HCT116 (cell line): Measurements from ENCODE around the gene SH3TC1. TPM values are rescaled to one million over a fixed set of nuclear protein-coding genes. Genes with fewer than 3 reads are reported as not detected.

ENCODE experiments used
- ATAC-seq: fragments of 200-7000 bp; cut with Tn5 transposase; 2 replicates; pipeline ENCODE4 v1.9.1; 2020; ENCODE audit warnings: mild to moderate bottlenecking, moderate library complexity
- BruUV-seq: library from RNA; stranded (reverse); fragments of 400-500 nt; replicated peaks from 2 replicates; lab custom pipeline; 2021; lab: Mats Ljungman, UMichigan
- CTCF ChIA-PET: fragments of 300-600 bp; sonication (Branson Sonifier 250); formaldehyde crosslinking; loops from one replicate; lab custom pipeline; 2021; ENCODE audit warnings: antibody characterized with exemption; lab: Charles Lee
- POLR2A ChIA-PET: fragments of 300-600, 350-600 bp; sonication (Branson Sonifier 250); formaldehyde crosslinking; loops from one replicate; lab custom pipeline; 2021; ENCODE audit warnings: antibody characterized with exemption; lab: Charles Lee
- RAD21 ChIA-PET, 2 experiments: fragments of 300-600 bp; sonication (Branson Sonifier 250); formaldehyde crosslinking; loops; one replicate each; lab custom pipeline; 2023; ENCODE audit warnings: low total read pairs in 2 of 2; ENCODE audit not compliant: uncharacterized antibody in 2 of 2, unreplicated experiment in 2 of 2, low non-redundant PET in 1 of 2; lab: Charles Lee
- DNase-seq: peaks from one replicate; pipeline ENCODE4 v3.0.0-alpha.2; 2010; ENCODE audit warnings: low read depth, low spot score
- H2AFZ ChIP-seq: fragments of 200-600 bp; shearing (Covaris generic), sonication (generic); 2 replicates; pipeline ENCODE4 v1.6.1; 2017; ENCODE audit warnings: low read depth, mixed run types, mixed read lengths, antibody characterized with exemption, low read length; ENCODE audit not compliant: poor library complexity, severe bottlenecking
- H3K27ac ChIP-seq: 2 replicates; pipeline ENCODE4 v1.5.1; 2012; ENCODE audit warnings: low read depth, low read length
- H3K27me3 ChIP-seq: fragments of 200-600 bp; sonication (generic); 2 replicates; pipeline ENCODE4 v1.6.1; 2016; ENCODE audit warnings: mixed run types, low read length, mixed read lengths; ENCODE audit not compliant: insufficient read depth
- H3K36me3 ChIP-seq, 2 experiments: fragments of 200-500 bp in 1 of 2; fragments of 200-600 bp in 1 of 2; sonication (Bioruptor generic) in 1 of 2; sonication (generic) in 1 of 2; 2 replicates each; pipeline versions ENCODE4 v1.5.1 to v1.6.1; 2014 to 2016; ENCODE audit warnings: low read length in 2 of 2, inconsistent platforms in 1 of 2, mixed read lengths in 1 of 2, mixed run types in 1 of 2; ENCODE audit not compliant: insufficient read depth in 2 of 2, control insufficient read depth in 1 of 2
- H3K4me1 ChIP-seq, 2 experiments: fragments of 200-600 bp in 1 of 2; sonication (generic) in 1 of 2; 2 replicates each; pipeline versions ENCODE4 v1.5.1 to v1.6.1; 2012 to 2017; ENCODE audit warnings: low read length in 2 of 2, inconsistent platforms in 1 of 2, mild to moderate bottlenecking in 1 of 2, mixed read lengths in 1 of 2, mixed run types in 1 of 2, moderate library complexity in 1 of 2; ENCODE audit not compliant: insufficient read depth in 2 of 2, control insufficient read depth in 1 of 2
- H3K4me2 ChIP-seq: fragments of 200-600 bp; sonication (generic); 2 replicates; pipeline ENCODE4 v1.6.1; 2017; ENCODE audit warnings: mixed run types, low read length, mixed read lengths
- H3K4me3 ChIP-seq, 2 experiments: fragments of 200-600 bp in 1 of 2; sonication (generic) in 1 of 2; replicated peaks in 1 of 2; 2 replicates each; pipeline ENCODE4 v1.5.1; 2011 to 2016; ENCODE audit warnings: low read length in 2 of 2, control low read depth in 1 of 2, low read depth in 1 of 2, mild to moderate bottlenecking in 1 of 2, mixed read lengths in 1 of 2, mixed run types in 1 of 2
- H3K79me2 ChIP-seq: fragments of 200-600 bp; sonication (generic); 2 replicates; pipeline ENCODE4 v1.6.1; 2017; ENCODE audit warnings: mild to moderate bottlenecking, mixed run types, low read length, moderate library complexity, mixed read lengths; ENCODE audit not compliant: insufficient read depth
- H3K9ac ChIP-seq: fragments of 200-600 bp; sonication (generic); 2 replicates; pipeline ENCODE4 v1.6.1; 2016; ENCODE audit warnings: low read length, mixed read lengths
- H3K9me2 ChIP-seq: fragments of 200-600 bp; sonication (generic), shearing (Covaris generic); 2 replicates; pipeline ENCODE4 v1.6.1; 2017; ENCODE audit warnings: mixed run types, mild to moderate bottlenecking, moderate library complexity; ENCODE audit not compliant: insufficient read depth
- H3K9me3 ChIP-seq, 2 experiments: fragments of 200-500 bp in 1 of 2; fragments of 200-600 bp in 1 of 2; sonication (Bioruptor generic) in 1 of 2; sonication (generic) in 1 of 2; 2 replicates each; pipeline ENCODE4 v1.6.1; 2014 to 2017; ENCODE audit warnings: low read length in 2 of 2, mixed read lengths in 2 of 2, inconsistent platforms in 1 of 2, low read depth in 1 of 2, mild to moderate bottlenecking in 1 of 2, mixed run types in 1 of 2, moderate library complexity in 1 of 2; ENCODE audit not compliant: control insufficient read depth in 1 of 2, insufficient read depth in 1 of 2
- H4K20me1 ChIP-seq: fragments of 200-600 bp; sonication (generic), shearing (Covaris generic); 2 replicates; pipeline ENCODE4 v1.6.1; 2017; ENCODE audit warnings: mixed run types, mild to moderate bottlenecking, moderate library complexity; ENCODE audit not compliant: insufficient read depth
- ATF3 ChIP-seq: IDR thresholded peaks from 2 replicates; pipeline ENCODE4 v1.6.1; 2012
- EGR1 ChIP-seq: IDR thresholded peaks from 2 replicates; pipeline ENCODE4 v1.6.1; 2012; ENCODE audit warnings: low read depth
- ELF1 ChIP-seq: IDR thresholded peaks from 2 replicates; pipeline ENCODE4 v1.6.1; 2012; ENCODE audit warnings: low read depth, borderline replicate concordance
- FOSL1 ChIP-seq: IDR thresholded peaks from 2 replicates; pipeline ENCODE4 v1.6.1; 2012; ENCODE audit warnings: low read depth
- MAX ChIP-seq: IDR thresholded peaks from 2 replicates; pipeline ENCODE4 v1.6.1; 2012
- POLR2A ChIP-seq: IDR thresholded peaks from 2 replicates; pipeline ENCODE4 v1.7.0; 2011; ENCODE audit warnings: borderline replicate concordance; ENCODE audit not compliant: insufficient read depth, insufficient read length; ENCODE audit errors: extremely low read depth
- SIN3A ChIP-seq: IDR thresholded peaks from 2 replicates; pipeline ENCODE4 v1.6.1; 2012; ENCODE audit warnings: low read depth
- SRF ChIP-seq: IDR thresholded peaks from 2 replicates; pipeline ENCODE4 v1.6.1; 2012; ENCODE audit warnings: low read depth
- ZFX ChIP-seq: fragments of 450-650 bp; IDR thresholded peaks from 2 replicates; pipeline ENCODE4 v1.6.1; 2017
- intact Hi-C: fragments of 100-400 bp; cut with micrococcal nuclease; formaldehyde crosslinking; loops from 2 replicates; pipeline ENCODE4 v1.10.0; 2022
- total RNA-seq: library from RNA; stranded (reverse); gene quantifications from one replicate; pipeline ENCODE4 v1.2.1, GENCODE V29; 2021; ENCODE audit not compliant: unreplicated experiment

The SH3TC1 gene
- total RNA-seq, 1 experiment from 2014 or later: 12.5 TPM

- intact Hi-C loops: no loop called here
- Histone ChIP-seq H3K4me2 (no peak overlapping the region), H3K4me3 (no peak overlapping the region), H3K9ac (no peak overlapping the region), H3K79me2 (no peaks in the 10 kb centered on the region), H4K20me1 (no peaks in the 10 kb centered on the region), H3K27ac (no peak overlapping the region), H3K9me3 (no peaks in the 10 kb centered on the region), H2AFZ (no peak overlapping the region), H3K36me3 (no peaks in the 10 kb centered on the region), H3K9me2 (no peaks in the 10 kb centered on the region), H3K27me3 (no peaks in the 10 kb centered on the region), H3K4me1 (no peaks in the 10 kb centered on the region)
- TF ChIP-seq POLR2A: no peak
- no peak for TF ChIP-seq ZFX
- TF ChIP-seq FOSL1: no peak
- no peak for TF ChIP-seq EGR1
- no TSS peak for BruUV-seq
- ChIA-PET RAD21 (no interaction called here), POLR2A (no interaction called here), CTCF (interaction anchor here (1.4 kb wide), 1 partner anchor 152 kb away, joined by 3 read pairs; no protein-coding TSS in a partner anchor)
- no peak for ATAC-seq
- DNase-seq: no peak
These were observed 51.5 kb downstream of the SH3TC1 start for GRCh38 chr4:8250637-8251036.

GRCh38 chr4:8251110-8251883 lies 52.2 kb downstream of the SH3TC1 start:
- no peak for DNase-seq
- no peak for TF ChIP-seq FOSL1
- TF ChIP-seq SIN3A: no peak
- TF ChIP-seq ATF3: no peak
- TF ChIP-seq ELF1: no peak
- no peak for TF ChIP-seq MAX
- TF ChIP-seq SRF: no peak
- TF ChIP-seq, all 23 proteins: peak for 0
- no peaks in the 10 kb centered on the region for H4K20me1 ChIP-seq
- no peaks in the 10 kb centered on the region for H3K9me3 ChIP-seq
- no peak overlapping the region for H3K27ac ChIP-seq
- ChIA-PET RAD21 (no interaction called here), POLR2A (no interaction called here), CTCF (no interaction called here)
- no peak overlapping the region for H3K4me3 ChIP-seq
- intact Hi-C loops: no loop called here
- H3K36me3 ChIP-seq: no peaks in the 10 kb centered on the region
- H3K79me2 ChIP-seq: no peaks in the 10 kb centered on the region
- H3K9ac ChIP-seq: no peak overlapping the region
- no peaks in the 10 kb centered on the region for H3K4me1 ChIP-seq
- no peak overlapping the region for H3K4me2 ChIP-seq
- no peaks in the 10 kb centered on the region for H3K9me2 ChIP-seq
- no peak overlapping the region for H2AFZ ChIP-seq
- no peaks in the 10 kb centered on the region for H3K27me3 ChIP-seq
- no peak for ATAC-seq
- no TSS peak for BruUV-seq
